Left lobe of liver (tissue), 2 donors: ENCODE results near the gene NEK6. TPM values are rescaled to one million over a fixed set of nuclear protein-coding genes. Genes with fewer than 3 reads are reported as not detected.
A peak's percentile ranks its signal among the peaks of the same experiment; 100 is the strongest.

Source experiments
- ATAC-seq: fragments of 200-7000 bp; cut with Tn5 transposase; one replicate; pipeline ENCODE4 v1.9.1; 2020; ENCODE audit warnings: mild to moderate bottlenecking, moderate library complexity
- DNase-seq: peaks from one replicate; pipeline ENCODE4 v3.0.0-alpha.2; 2020; ENCODE audit warnings: low spot score
- total RNA-seq: library from RNA; stranded (reverse); gene quantifications from one replicate; pipeline ENCODE4 v1.2.1, GENCODE V29; 2021
- donor health status: DM: no; HTN: no; CAD: no; lungs with moderate emphysema.
- donor health status: DM: no; HTN: yes; CAD: no.

NEK6 gene
- total RNA-seq, 1 donor from 2014 or later = 84.5 TPM

DNA sequence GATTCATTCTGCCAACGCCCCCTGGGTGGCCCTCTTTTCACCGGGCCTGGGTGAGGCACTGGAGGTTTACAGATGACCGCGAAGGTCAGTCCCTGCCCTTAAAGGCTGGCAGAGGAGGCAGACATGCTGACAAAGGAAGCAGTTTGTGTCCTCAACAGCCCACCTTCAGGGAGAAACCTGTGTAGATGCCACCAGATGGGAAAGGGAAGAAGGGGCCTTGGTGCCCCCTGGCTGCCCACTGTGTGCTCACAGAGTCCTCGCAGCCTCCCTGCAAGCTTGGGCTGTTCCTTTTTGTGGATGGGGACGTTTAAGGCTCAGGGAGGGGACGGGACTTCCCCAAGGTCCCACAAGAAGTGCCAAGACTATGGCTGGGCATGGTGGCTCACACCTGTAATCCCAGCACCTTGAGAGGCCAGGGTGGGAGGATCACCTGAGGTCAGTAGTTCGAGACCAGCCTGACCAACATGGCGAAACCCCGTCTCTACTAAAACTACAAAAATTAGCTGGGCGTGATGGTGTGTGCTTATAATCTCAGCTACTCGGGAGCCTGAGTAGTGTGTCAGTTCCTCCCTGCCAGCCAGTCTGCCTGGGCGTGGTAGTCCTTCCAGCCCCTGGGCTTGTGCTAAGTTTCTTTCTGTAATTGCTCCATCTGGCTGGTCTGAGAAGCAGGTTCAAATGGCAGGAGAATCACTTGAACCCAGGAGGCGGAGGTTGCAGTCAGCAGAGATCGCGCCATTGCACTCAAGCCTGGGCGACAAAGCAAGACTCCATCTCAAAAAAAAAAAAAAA, 36.2 kb downstream of the NEK6 start:
- no peak for ATAC-seq
- no peak for DNase-seq

DNA sequence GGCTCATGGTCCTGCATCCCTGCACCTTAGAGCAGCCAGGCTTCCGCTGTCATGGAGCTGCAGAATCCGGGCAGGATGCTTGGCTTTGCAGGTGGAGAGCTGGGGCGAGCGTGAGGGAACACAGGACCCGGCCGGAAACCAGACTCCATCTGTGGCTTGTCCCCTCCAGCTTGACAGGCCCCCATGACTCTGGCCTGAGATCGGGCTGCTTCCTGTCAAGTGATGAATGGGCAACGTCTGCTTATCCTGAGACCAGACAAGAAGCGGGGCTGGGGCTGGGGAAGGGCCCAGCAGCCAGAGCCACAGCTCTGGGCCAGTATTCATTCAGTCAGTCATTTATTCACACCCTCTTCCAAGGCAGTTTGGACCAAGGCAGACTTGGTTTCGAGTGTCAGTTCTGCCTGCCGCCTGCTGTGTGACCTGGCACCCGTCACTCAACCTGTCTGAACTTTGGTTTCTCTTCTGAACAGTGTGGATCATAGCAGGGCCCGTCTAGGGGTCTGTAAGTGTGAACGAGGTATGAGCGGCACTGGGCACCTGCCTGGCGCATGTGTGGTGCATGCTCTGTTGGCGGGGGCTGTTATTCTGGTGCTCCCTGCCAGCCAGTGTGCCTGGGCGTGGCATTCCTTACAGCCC, 37.5 kb downstream of the NEK6 start:
- ATAC-seq (peak; percentile 2), DNase-seq (no peak)

DNA sequence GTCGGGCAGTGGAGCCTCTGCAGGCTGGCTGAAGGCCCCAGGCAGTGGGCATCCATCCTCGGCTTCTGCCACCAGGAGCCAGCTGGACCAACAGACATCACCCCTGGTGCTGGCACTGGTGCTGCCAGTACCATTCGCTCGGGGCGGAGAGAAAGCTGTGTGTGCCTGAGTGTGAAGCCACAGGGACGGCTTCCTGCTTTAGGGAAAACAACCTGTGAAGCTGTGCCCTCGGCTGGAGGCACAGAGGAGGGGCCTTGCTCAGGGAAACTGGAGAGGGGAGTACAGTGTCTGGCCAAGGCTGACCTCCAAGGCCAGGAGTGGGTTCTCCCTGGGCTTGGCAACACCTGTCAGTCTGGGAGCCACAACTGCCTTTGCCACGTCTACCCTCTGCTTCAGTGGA, 38.3 kb downstream of the NEK6 start:
- ATAC-seq = peak; percentile 23
- DNase-seq = no peak

DNA sequence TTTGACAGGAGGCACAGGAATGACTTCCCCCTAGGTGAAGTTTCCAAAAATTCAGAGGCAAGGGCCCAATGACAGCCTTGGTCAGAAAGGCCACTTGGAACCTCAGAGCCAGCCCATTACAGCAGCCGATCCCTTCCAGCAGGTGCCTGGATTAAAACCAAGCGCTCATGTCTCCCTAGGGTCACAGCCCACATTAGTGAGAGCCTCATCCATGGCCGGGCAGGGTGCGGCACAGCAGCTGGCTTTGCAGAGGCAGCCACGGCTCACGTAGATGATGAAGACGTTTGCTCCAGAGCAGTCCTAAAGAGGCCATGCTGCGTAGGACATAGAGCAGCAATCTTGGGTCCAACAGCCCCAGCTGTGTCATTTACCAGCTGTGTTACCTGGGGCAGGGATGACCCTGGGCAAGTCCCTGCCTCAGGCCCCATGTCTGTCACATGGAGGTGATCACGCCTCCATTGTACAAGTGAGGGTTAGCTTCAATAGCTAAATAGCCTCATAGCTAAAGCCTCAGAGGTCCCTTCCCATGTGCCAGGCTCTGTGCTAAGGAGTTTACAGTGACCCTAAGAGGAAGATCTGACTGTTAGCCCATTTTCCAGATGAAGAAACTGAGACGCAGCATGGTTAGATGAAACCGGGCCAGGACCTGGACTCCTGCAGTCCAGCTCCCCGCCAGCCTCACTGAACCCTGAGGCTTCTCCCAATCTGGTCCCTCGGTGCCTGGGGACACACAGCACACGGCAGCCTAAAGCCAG, 39.2 kb downstream of the NEK6 start:
- ATAC-seq = no peak

DNA sequence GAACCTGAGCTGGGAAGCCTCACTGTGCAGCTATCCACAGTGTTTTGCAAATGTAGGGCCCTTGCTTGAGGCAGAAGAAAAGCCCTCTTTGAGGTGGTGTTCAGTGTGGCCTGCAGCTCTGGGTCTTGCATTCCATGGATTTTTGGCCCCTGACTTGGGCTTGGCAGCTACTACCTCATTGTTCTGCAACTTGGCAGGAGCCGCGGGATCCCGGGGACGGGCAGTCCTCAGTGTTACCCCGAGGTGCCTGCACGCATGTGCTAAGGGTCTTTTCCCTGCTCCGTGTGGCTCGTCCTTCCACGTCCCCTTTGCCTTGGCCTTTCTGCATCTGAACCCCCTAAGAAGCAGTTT, 39.8 kb downstream of the NEK6 start:
- DNase-seq (peak; percentile 67), ATAC-seq (peak; percentile 38)

More for the DNA sequence above, 39.2 kb downstream of the NEK6 start:
- DNase-seq = no peak

DNA sequence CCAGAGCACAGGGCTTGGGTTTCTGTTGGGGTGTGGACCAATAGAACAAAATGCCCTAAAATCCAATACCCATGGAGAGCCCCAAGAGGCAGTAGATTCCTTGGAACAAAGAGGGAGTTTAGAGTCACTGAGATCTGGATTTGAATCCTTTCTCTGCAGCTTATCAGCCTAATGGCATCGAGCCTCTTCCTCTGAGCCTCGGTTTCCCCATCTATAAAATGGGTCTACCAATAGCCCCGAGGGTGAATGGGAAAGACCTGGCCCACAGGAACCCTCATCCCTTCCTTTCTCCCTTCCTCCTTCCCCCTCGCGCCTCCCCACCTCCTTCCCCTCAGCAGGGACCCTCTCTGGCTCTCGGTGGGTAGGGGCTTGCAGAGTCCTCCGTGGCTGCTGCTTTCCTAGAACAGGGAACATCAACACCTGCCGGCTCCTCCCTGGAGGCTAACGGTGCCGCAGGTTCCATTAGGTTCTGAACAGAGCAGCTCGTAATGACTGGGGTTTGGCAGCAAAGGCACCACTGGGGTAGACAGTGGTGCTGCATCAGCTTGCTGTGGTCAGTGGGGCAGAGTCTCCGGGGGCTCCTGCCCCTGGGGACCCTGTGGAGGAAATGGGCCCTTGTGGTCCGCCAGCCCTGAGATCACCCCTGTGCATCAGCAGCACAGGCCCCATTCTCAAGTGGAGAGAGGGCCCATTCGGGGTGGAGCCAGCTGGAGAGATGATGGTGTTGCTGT, 40.3 kb downstream of the NEK6 start:
- DNase-seq = no peak
- ATAC-seq = no peak

DNA sequence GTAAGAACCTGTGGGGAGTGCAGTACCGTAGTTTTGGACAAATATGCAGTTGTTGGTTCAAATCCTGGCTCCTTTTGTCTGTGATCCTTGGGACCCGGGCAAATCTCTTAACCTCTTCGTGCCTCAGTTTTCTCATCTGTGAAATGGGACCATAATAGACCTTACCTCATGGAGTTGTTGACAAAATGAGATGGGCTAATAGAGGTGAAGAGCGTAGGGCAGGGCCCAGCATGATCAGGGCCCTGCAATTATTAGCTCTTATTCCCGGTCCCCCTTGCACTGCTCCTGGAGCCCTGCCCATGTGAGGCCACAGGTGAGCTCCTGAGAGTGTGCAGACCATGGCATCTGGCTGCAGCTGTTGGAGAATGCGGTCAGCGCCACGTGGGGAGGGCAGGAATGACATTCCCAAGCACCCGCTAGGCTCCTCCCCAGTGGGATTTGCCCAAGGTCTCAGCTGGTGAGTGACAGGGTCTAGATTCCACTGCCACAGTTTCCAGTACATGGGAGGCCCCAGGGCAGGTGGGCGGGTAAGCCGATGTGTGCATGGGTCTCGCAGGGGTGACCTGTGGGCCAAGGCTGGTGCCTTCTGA, 41.0 kb downstream of the NEK6 start:
- DNase-seq (no peak), ATAC-seq (no peak)

DNA sequence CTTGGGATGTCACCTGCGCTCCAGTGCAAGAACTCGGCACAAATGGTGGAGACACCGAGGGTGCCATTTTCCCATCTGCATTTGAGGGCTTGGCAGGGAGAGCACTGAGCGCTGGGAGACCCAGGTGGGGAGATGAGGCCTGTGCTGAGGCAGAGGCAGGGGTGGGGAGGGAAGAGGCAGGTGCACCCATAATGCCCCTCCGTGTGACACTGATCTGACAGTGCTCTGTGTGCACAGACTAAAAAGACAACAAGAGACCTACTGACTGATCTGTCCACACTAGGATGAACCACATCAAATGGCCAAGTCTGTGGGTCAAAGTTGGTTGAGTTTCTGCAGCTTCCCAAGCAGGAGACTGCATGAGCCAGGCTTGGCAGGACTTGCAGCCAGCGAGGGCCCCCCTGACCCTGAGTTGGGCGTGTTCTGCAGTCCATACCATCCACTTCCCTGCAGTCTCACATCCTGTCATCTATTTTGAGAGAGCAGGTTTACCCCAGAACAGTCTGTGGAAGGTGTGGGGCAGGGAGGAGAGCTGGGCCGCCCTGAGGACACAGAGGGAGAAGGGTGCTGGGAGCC, 41.9 kb downstream of the NEK6 start:
- ATAC-seq (no peak), DNase-seq (no peak)

DNA sequence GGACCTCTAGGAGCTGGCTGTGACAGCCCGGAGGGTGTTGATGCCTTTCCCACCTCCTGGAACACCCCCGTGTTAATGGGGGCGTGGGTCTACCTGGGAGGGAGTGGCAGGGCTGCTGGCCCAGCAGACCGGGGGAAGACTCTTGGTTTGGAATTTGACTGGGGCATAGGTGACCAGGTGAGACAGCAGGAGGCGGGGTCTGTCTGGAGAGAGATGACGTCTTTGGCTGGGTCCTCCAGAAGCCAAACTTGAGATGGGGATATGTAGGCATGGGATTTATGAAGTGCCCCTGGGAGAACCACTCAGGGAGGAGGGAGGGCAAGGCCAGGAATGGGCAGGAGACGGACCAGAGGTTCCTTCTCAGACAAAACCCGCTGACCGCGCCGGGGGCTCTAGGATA, 42.6 kb downstream of the NEK6 start:
- ATAC-seq (no peak), DNase-seq (no peak)

DNA sequence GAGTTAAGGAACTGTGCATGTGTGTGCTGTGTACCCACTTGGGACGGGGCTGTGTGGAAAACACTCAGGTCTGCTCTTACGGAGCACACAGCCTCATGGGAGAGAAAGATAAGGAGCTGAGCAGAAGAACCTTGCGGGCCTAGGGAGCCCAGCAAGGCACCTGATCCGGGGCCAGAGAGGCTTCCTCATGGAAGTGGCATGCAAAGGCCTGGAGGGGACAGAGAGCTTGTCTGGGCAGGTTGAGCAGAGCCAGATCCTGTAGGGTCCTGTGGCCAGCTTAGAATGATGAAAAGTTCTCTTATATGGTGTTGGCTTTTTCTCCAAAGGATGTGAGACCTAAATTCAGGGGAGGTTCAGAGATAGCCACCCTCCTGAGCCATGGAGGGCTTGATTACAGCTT, 45.2 kb downstream of the NEK6 start:
- DNase-seq (no peak), ATAC-seq (no peak)

DNA sequence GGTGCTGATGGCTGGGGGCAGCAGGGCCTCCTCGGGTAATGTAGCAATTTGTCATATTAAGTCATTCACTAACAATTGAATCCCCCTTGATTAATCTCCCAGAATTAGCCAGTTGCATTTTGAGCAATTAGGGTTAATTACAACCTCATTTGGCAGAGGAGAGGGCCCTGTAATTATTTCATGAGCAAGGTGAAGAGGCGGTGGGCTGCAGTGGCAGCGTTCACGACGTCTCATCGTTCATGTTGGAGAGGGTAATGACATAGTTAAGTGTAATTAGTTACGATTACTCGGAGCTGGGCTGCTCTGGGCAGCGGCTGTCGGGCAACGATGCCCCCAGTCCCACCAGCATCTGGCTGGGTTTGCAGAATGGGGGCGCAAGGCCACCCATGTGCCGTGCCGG, 46.0 kb downstream of the NEK6 start:
- DNase-seq = no peak
- ATAC-seq = no peak

DNA sequence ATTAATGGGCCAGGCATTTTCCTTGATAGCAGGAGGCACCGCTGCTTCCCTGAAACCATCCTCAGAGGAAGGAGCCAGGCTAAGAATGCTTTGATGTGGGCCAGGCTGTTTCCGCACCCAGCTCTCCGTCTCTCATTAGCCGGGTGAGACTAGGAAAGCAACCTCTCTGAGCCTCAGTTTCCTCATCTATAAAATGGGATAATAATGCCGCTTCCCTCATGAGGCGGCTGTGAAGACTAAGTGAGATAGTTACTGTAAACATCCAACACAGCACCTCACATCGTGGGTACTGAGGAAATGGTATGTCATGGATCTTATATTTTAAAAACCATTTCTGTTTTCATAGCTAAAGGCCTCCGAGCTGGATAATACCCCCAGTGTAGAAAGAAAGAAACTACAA, 46.5 kb downstream of the NEK6 start:
- ATAC-seq (no peak), DNase-seq (no peak)

DNA sequence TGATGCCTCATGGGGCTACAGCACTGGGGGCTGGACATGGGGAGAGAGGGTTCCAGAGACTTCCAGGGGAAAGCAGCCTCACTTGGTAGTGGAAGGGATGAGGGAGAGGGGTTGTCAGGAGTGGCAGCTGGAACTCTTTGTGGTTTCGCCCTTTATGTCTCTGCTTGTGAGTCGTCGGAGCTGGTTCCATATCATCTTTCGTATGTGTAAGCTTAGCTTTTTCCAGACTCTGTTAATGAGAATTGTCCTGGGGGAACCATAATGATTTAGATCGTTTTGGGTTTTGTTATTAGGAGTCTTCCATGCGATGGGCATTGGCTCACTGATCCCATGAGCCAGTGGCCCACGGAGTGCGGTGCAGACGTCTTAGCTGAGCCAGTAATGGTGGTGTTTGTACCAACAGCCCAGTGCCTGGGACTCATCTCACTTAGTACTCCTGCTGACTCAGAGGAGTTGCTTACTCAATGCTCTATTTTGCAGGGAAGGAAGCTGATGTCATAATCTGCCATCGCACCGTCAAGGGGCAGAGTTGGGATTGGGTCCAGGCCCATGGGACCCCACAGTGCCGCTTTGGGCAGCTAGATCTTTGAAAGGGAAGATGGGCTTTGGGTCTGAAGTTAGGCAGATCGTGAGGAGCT, 48.5 kb downstream of the NEK6 start:
- no peak for DNase-seq
- no peak for ATAC-seq

DNA sequence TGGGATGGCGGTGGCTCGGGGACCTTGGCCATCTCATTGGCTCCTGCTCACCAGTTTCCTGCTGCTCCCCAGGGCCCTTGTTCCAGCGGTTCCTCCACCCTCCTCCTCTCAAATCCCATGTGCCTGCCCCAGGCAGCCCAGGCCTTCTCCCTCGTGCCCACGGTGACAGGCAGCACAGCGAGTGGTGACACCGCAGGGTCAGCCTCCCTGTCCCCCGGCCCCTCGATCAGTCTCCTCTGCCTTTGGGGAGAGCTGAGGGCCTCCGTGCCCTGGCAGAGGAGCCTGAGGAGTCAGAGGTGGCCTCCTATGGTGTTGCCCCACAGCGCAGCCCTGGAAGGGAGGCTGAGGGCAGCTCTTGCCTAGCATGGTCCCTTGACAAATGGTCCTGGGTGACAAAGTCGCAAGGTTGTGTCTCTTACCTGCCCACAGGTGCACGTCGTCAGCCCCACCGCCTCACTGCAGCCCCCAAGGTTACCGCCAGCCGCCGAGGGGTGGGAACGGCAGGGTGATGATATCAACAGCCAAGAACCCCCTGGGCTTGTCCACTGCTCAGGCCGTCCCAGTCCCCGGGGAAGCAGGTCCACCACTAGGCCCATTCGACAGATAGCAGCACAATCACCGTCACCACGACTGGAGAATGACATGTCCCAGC, 49.8 kb downstream of the NEK6 start:
- ATAC-seq = no peak
- DNase-seq = no peak

DNA sequence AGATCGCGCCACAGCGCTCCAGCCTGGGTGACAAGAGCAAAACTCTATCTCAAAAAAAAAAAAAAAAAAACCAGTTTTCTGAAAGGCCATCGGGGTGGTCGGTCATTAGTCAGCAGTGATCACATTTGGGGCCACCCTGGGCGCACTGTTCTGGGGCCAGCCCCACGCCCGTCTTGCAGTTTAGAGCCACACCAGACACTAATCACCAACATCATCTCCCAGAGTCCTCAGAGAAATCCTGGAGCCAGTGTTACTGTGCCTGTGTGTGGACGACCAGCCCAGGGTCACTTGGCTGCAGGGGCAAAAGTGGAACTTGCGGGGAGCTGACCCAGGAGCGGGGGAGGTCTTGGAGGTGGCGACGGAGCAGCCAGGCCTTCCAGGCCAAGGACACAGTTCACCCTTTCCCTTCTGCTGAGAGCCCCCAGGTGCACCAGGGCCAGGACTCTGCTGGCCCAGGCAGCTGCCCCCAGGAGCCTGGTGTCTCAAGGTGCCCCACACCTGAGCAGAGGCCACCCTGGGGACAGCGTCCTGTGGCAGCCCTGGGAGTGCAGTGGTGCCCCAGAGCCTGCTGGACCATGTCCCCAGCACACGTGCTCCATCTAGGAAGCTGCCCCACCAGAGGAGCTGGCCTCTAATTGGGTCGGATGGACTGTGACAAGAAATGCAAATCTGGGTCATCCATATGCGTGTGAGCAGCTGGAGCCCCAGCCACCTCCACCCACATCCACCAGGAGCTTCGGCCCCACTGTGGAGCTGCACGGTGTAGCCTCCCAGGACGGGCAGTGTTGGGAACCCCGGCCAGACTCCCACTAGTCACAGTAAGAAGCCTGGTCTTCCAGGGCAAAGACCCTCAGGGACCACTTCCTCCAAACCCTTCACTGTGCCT, 51.1 kb downstream of the NEK6 start:
- no peak for DNase-seq
- peak; percentile 19 for ATAC-seq

DNA sequence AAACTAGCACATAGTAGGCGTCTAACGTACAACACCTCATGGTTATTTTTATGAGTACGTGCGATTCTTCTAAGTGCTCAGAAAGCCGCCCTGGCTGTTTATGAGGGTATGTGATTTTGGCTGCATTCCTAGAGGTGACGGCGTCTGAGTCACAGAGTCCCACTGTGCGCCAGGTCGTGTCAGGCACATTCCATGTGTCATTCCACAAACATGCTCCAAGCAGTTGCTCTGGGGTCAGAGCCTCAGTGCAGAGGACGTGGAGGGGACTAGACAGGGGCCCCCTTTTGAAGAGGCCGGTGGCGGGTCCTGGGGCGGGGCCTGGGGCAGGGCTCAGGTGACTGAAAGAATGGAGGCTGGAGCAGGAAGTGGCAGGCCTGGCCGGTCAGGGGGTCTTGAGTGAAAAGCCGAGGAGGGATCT, 51.9 kb downstream of the NEK6 start:
- ATAC-seq (no peak), DNase-seq (no peak)

DNA sequence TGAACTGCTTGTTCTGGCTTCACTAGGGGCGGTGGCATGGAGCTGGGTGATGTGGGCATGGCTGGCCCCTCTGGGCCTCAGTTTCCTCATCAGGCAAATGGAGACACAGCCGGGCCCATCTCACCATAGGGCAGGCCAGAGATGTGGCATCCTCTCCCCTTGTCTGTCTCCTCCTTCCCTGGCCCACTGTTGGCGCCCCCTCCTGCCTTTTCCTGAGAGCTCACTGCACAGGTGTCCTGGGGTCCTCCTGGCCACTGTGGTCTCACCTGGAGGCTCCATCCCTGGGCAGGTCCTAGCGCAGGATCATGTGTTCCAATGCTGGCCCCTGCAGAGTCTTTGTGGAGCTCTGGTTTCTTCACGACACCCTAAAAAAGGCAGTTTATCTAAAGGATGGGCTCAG, 53.5 kb downstream of the NEK6 start:
- ATAC-seq (no peak), DNase-seq (no peak)
